ENCODE results near the gene CDKAL1.

DNA sequence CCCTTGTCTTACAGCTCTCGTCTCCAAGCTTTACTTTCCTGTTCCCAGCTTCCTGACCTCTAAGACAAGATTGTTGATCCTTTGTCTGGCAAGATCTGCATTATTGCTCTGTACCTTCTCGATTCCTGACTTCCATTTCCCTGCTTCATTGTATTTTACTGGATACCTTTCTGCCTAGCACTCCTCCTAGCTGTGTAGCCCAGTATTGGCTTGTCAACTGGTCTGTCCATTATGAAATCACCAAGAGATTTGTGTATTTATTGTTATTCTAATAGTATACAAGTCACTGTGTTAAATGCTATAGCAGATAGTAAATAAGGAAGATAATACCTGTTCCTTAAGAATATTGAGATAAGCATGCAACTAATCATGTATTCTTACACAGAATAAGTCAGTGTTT lies 305.4 kb downstream of the CDKAL1 start:
- TF ChIP-seq, protein P1, sequence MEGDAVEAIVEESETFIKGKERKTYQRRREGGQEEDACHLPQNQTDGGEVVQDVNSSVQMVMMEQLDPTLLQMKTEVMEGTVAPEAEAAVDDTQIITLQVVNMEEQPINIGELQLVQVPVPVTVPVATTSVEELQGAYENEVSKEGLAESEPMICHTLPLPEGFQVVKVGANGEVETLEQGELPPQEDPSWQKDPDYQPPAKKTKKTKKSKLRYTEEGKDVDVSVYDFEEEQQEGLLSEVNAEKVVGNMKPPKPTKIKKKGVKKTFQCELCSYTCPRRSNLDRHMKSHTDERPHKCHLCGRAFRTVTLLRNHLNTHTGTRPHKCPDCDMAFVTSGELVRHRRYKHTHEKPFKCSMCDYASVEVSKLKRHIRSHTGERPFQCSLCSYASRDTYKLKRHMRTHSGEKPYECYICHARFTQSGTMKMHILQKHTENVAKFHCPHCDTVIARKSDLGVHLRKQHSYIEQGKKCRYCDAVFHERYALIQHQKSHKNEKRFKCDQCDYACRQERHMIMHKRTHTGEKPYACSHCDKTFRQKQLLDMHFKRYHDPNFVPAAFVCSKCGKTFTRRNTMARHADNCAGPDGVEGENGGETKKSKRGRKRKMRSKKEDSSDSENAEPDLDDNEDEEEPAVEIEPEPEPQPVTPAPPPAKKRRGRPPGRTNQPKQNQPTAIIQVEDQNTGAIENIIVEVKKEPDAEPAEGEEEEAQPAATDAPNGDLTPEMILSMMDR (IDR thresholded peaks at IDR 0.05): no peak
- TF ChIP-seq EP300 (IDR thresholded peaks at IDR 0.05) (no peak), POLR2A (IDR thresholded peaks at IDR 0.05) (no peak)
